Endothelial cell of umbilical vein (primary cell): ENCODE results near the gene SNX5. TPM values are rescaled to one million over a fixed set of nuclear protein-coding genes. Genes with fewer than 3 reads are reported as not detected.

ENCODE experiments used
- BruUV-seq: library from RNA; stranded (reverse); fragments of 400-500 nt; replicated peaks from 2 replicates; lab custom pipeline; 2021; lab: Mats Ljungman, UMichigan
- CTCF ChIA-PET: fragments of 300-600, 350-600 bp; sonication (Branson Sonifier 250); formaldehyde crosslinking; loops from one replicate; lab custom pipeline; 2021; ENCODE audit warnings: antibody characterized with exemption, inconsistent platforms; lab: Charles Lee
- POLR2A ChIA-PET: fragments of 300-600, 350-600 bp; sonication (Branson Sonifier 250); formaldehyde crosslinking; loops from one replicate; lab custom pipeline; 2021; ENCODE audit warnings: antibody characterized with exemption, inconsistent platforms; lab: Charles Lee
- DNase-seq: peaks from one replicate; pipeline ENCODE4 v3.0.0-alpha.2; 2011; ENCODE audit warnings: low read depth, low spot score
- FAIRE-seq: peaks from 2 replicates; lab custom pipeline; 2011; peaks lifted over from hg19 to GRCh38; lab: Jason Lieb, UNC
- H2AFZ ChIP-seq: 2 replicates; pipeline ENCODE4 v1.6.0; 2012; ENCODE audit warnings: low read depth, low read length, control low read depth, inconsistent platforms
- H3K27ac ChIP-seq: 2 replicates; pipeline ENCODE4 v1.5.1; 2011; ENCODE audit warnings: low read depth, mild to moderate bottlenecking, control low read depth, low read length, moderate library complexity; ENCODE audit not compliant: insufficient read depth
- H3K27me3 ChIP-seq, 2 experiments: 2 replicates each; pipeline versions ENCODE4 v1.6.0 to v1.6.1; 2011; ENCODE audit warnings: low read length in 2 of 2, mixed read lengths in 1 of 2; ENCODE audit not compliant: control insufficient read depth in 2 of 2, insufficient read depth in 2 of 2
- H3K36me3 ChIP-seq, 2 experiments: 2 replicates in 1 of 2; 3 replicates in 1 of 2; pipeline ENCODE4 v1.5.1; 2011; ENCODE audit warnings: low read length in 2 of 2, mild to moderate bottlenecking in 1 of 2, moderate library complexity in 1 of 2; ENCODE audit not compliant: control insufficient read depth in 2 of 2, insufficient read depth in 2 of 2; ENCODE audit errors: extremely low read depth in 1 of 2
- H3K4me1 ChIP-seq: 3 replicates; pipeline ENCODE4 v1.5.1; 2011; ENCODE audit warnings: mild to moderate bottlenecking, low read length; ENCODE audit not compliant: control insufficient read depth, insufficient read depth; ENCODE audit errors: extremely low read depth
- H3K4me2 ChIP-seq: 2 replicates; pipeline ENCODE4 v1.6.1; 2011; ENCODE audit warnings: low read length, control low read depth, mixed read lengths; ENCODE audit not compliant: insufficient read depth
- H3K4me3 ChIP-seq, 3 experiments: fragments of 200-600 bp in 1 of 3; sonication (generic), shearing (Covaris generic) in 1 of 3; replicated peaks in 1 of 3; 2 replicates each; pipeline ENCODE4 v1.5.1; 2011 to 2016; ENCODE audit warnings: control low read depth in 3 of 3, low read length in 3 of 3, mild to moderate bottlenecking in 2 of 3, inconsistent platforms in 1 of 3, low read depth in 1 of 3, moderate library complexity in 1 of 3; ENCODE audit not compliant: insufficient read depth in 1 of 3
- H3K79me2 ChIP-seq: 2 replicates; pipeline ENCODE4 v1.6.0; 2012; ENCODE audit warnings: low read length, inconsistent platforms; ENCODE audit not compliant: control insufficient read depth, insufficient read depth
- H3K9ac ChIP-seq: replicated peaks from 2 replicates; pipeline ENCODE3; 2011; ENCODE audit warnings: low read length, control low read depth; ENCODE audit not compliant: insufficient read depth; ENCODE audit errors: extremely low read depth
- H3K9me1 ChIP-seq: replicated peaks from 3 replicates; pipeline ENCODE4 v1.6.0; 2011; ENCODE audit warnings: mild to moderate bottlenecking, low read length; ENCODE audit not compliant: control insufficient read depth, insufficient read depth; ENCODE audit errors: extremely low read depth
- H3K9me3 ChIP-seq: replicated peaks from 2 replicates; pipeline ENCODE4 v1.5.1; 2012; ENCODE audit warnings: low read length, inconsistent platforms; ENCODE audit not compliant: control insufficient read depth, insufficient read depth
- H4K20me1 ChIP-seq: replicated peaks from 2 replicates; pipeline ENCODE3; 2011; ENCODE audit warnings: mild to moderate bottlenecking, low read length; ENCODE audit not compliant: control insufficient read depth, insufficient read depth; ENCODE audit errors: extremely low read depth
- CTCF ChIP-seq, 2 donors: IDR thresholded peaks; 1 replicate in 1 of 2; 2 replicates in 1 of 2; pipeline ENCODE4 v1.5.1; 2011; ENCODE audit warnings: low read length in 2 of 2, mild to moderate bottlenecking in 2 of 2, moderate library complexity in 2 of 2, control low read depth in 1 of 2, inconsistent platforms in 1 of 2, low read depth in 1 of 2; ENCODE audit not compliant: insufficient read depth in 1 of 2; ENCODE audit errors: extremely low read depth in 1 of 2
- EZH2 ChIP-seq: IDR thresholded peaks from 2 replicates; pipeline ENCODE4 v1.6.1; 2012; ENCODE audit warnings: borderline replicate concordance, low read depth, mild to moderate bottlenecking, moderate library complexity, low read length, inconsistent platforms; ENCODE audit not compliant: severe bottlenecking
- FOS ChIP-seq: IDR thresholded peaks from 2 replicates; pipeline ENCODE4 v1.6.1; 2011; ENCODE audit warnings: mild to moderate bottlenecking, low read length, moderate library complexity, borderline replicate concordance; ENCODE audit not compliant: insufficient read depth
- GATA2 ChIP-seq: IDR thresholded peaks from 2 replicates; pipeline ENCODE4 v1.7.0; 2011; ENCODE audit warnings: low read depth, mild to moderate bottlenecking, moderate library complexity, mixed read lengths, low read length; ENCODE audit not compliant: insufficient read length, insufficient read depth
- JUN ChIP-seq: IDR thresholded peaks from 2 replicates; pipeline ENCODE4 v1.6.1; 2011; ENCODE audit warnings: borderline replicate concordance, low read depth; ENCODE audit not compliant: insufficient read length, insufficient read depth
- MYC ChIP-seq: IDR thresholded peaks from one replicate; pipeline ENCODE4 v1.6.1; 2011; ENCODE audit warnings: mild to moderate bottlenecking, low read depth, low read length
- POLR2A ChIP-seq: IDR thresholded peaks from 2 replicates; pipeline ENCODE4 v1.6.1; 2012; ENCODE audit warnings: low read depth, mild to moderate bottlenecking, control low read depth, low read length
- POLR2AphosphoS5 ChIP-seq: IDR thresholded peaks from 2 replicates; pipeline ENCODE4 v1.6.1; 2012; ENCODE audit warnings: low read depth, mild to moderate bottlenecking, control low read depth, low read length, moderate library complexity; ENCODE audit not compliant: insufficient read depth
- dilution Hi-C: fragments of 300-500 bp; cut with MboI; formaldehyde crosslinking; loops from one replicate; pipeline ENCODE4 v1.15.0; 2019; ENCODE audit warnings: low sequenced_read_pairs; ENCODE audit not compliant: extremely low pct_ligation_motif_present
- intact Hi-C: fragments of 100-400 bp; cut with micrococcal nuclease; formaldehyde crosslinking; loops from one replicate; pipeline ENCODE4 v1.10.0; 2022
- polyA plus RNA-seq, 4 experiments: library from polyadenylated mRNA; depleted of rRNA in 3 of 4; stranded (reverse) in 3 of 4; unstranded in 1 of 4; fragments of >200 nt; gene quantifications; 2 replicates each; pipeline versions ENCODE4 v1.2.1 to v1.2.3, GENCODE V29; 2011 to 2012; ENCODE audit warnings: missing spikeins in 1 of 4
- total RNA-seq: library from RNA; stranded (reverse); gene quantifications from 2 replicates; pipeline ENCODE4 v1.2.3, GENCODE V29; 2021
- TF ChIP-seq, protein P1 (sequence below): IDR thresholded peaks from 2 replicates; pipeline ENCODE4 v1.6.1; 2011; ENCODE audit not compliant: insufficient read depth, insufficient read length

The SNX5 gene
- total and polyA plus RNA-seq, 2 donors (not counting 3 experiments of a cell fraction or from before 2014, with no cell fraction given) = 76.2 to 121 TPM

DNA sequence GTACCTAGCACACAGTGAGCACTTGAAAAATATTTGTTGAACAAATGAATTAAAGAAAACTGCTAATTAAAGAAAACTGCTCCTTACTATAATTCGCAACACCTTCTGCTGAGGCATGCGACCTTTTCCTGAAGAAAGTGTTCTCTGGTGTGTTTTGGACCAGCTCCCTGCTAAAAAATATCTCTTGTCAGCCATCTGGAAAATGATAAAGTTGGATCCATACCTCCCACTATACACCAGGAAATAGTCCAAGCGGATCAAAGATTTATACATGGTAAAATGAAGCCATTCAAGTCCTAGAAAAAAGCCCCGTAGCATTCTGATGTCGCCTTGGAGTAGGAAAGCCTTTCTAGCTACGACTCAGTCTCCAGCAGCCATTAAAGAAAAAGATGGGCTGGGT is 45.8 kb upstream of the SNX5 start:
- TF ChIP-seq POLR2A (no peak), MYC (no peak), EZH2 (no peak), FOS (no peak), POLR2AphosphoS5 (no peak), JUN (no peak), CTCF (IDR thresholded peaks at IDR 0.05; ENCODE audit: extremely low read depth in 1 of 2, insufficient read depth in 1 of 2, low read depth in 1 of 2, low read length in 2 of 2) (no peak), GATA2 (no peak)
- TF ChIP-seq, protein P1, sequence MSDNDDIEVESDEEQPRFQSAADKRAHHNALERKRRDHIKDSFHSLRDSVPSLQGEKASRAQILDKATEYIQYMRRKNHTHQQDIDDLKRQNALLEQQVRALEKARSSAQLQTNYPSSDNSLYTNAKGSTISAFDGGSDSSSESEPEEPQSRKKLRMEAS = no peak
- POLR2A ChIA-PET = no interaction called here
- H2AFZ ChIP-seq = no peak overlapping the region
- H3K4me1 ChIP-seq = no peaks in the 10 kb centered on the region
- intact Hi-C loops (no loop called here), dilution Hi-C loops (no loop called here)
- no peaks in the 10 kb centered on the region for H3K9me1 ChIP-seq
- no peak overlapping the region for H3K9ac ChIP-seq
- BruUV-seq = no TSS peak
- H3K27ac ChIP-seq = no peak overlapping the region
- H3K9me3 ChIP-seq = no peaks in the 10 kb centered on the region
- CTCF ChIA-PET = interaction anchor here (1.2 kb wide), 1 partner anchor 56 kb away, joined by 4 read pairs; no protein-coding TSS in a partner anchor
- no peaks in the 10 kb centered on the region for H4K20me1 ChIP-seq
- H3K4me2 ChIP-seq = no peak overlapping the region
- FAIRE-seq = no peak
- H3K4me3 ChIP-seq = no peak overlapping the region
- DNase-seq = no peak
- no peaks in the 10 kb centered on the region for H3K36me3 ChIP-seq
- no peaks in the 10 kb centered on the region for H3K27me3 ChIP-seq
- no peaks in the 10 kb centered on the region for H3K79me2 ChIP-seq
